NCI-H2171 (cell line): ENCODE results near the gene NCF2.
A peak's percentile ranks its signal among the peaks of the same experiment; 100 is the strongest.
"Not testable (repeated sequence)": the region's sequence is repeated elsewhere in the genome, so short reads cannot be mapped to it uniquely, and the experiment has no call there.

ENCODE experiments used
- DNase-seq: peaks from one replicate; lab custom pipeline; 2025; lab: John Stamatoyannopoulos, UW

Gene NCF2

GRCh38 chr1:183590244-183591191 lies at the start of gene NCF2:
NCF2 (minus strand) TSS chr1:183590459; CDS start chr1:183590329, 130 bp downstream.
- DNase-seq, result no peak

GRCh38 chr1:183638649-183639387 lies 48.6 kb upstream of the NCF2 start:
- DNase-seq, result no peak

- DNase-seq, result no peak
Observed at GRCh38 chr1:183636783-183637182, 46.5 kb upstream of the NCF2 start.

- DNase-seq, result no peak
Observed at GRCh38 chr1:183636334-183636682, 46.0 kb upstream of the NCF2 start.

- DNase-seq, result peak; percentile 96
Observed at GRCh38 chr1:183635606-183636333, 45.5 kb upstream of the NCF2 start, which contains the start of gene ARPC5. ARPC5 (minus strand) TSS chr1:183635783; CDS start chr1:183635659, 124 bp downstream.

GRCh38 chr1:183635099-183635605 lies 44.9 kb upstream of the NCF2 start:
- DNase-seq, result no peak

GRCh38 chr1:183634429-183635065 lies 44.3 kb upstream of the NCF2 start:
- DNase-seq, result no peak

- peak; percentile 33 for DNase-seq
Observed at GRCh38 chr1:183633676-183634343, 43.6 kb upstream of the NCF2 start.

GRCh38 chr1:183632964-183633363 lies 42.7 kb upstream of the NCF2 start:
- no peak for DNase-seq

GRCh38 chr1:183632114-183632513 lies 41.9 kb upstream of the NCF2 start:
- no peak for DNase-seq

- no peak for DNase-seq
Observed at GRCh38 chr1:183630748-183631147, 40.5 kb upstream of the NCF2 start.

GRCh38 chr1:183628537-183628936 lies 38.3 kb upstream of the NCF2 start:
- no peak for DNase-seq

GRCh38 chr1:183626236-183626635 lies 36.0 kb upstream of the NCF2 start:
- not testable (repeated sequence) for DNase-seq

- DNase-seq, result peak; percentile 52
Observed at GRCh38 chr1:183622884-183623785, 32.9 kb upstream of the NCF2 start.

- DNase-seq, result no peak
Observed at GRCh38 chr1:183622013-183622412, 31.8 kb upstream of the NCF2 start.

- no peak for DNase-seq
Observed at GRCh38 chr1:183620311-183620710, 30.1 kb upstream of the NCF2 start.

- no peak for DNase-seq
Observed at GRCh38 chr1:183619781-183620180, 29.5 kb upstream of the NCF2 start.

GRCh38 chr1:183618202-183618601 lies 27.9 kb upstream of the NCF2 start:
- DNase-seq, result not testable (repeated sequence)

GRCh38 chr1:183612975-183613374 lies 22.7 kb upstream of the NCF2 start:
- DNase-seq, result not testable (repeated sequence)

- no peak for DNase-seq
Observed at GRCh38 chr1:183612407-183612806, 22.1 kb upstream of the NCF2 start.
